ENCODE results near the gene ZC3H7B.

ZC3H7B gene

GRCh38 chr22:41357191-41357590, 55.9 kb downstream of the ZC3H7B start:
- H3K4me2 ChIP-seq (ENCODE audit: low read length), result no peak overlapping the region

GRCh38 chr22:41358927-41359326, 57.6 kb downstream of the ZC3H7B start:
- H3K4me2 ChIP-seq (ENCODE audit: low read length), result no peak overlapping the region
- TF ChIP-seq EZH2phosphoT487 (IDR thresholded peaks at IDR 0.05; ENCODE audit: borderline replicate concordance, low read length) (no peak), CTCF (IDR thresholded peaks at IDR 0.05; ENCODE audit: low read depth, low read length, poor library complexity, severe bottlenecking) (no peak)
- H3K27ac ChIP-seq (ENCODE audit: low read depth, low read length), result no peak overlapping the region
- no peaks in the 10 kb centered on the region for H3K27me3 ChIP-seq (ENCODE audit: control insufficient read depth, low read length)
- no peak overlapping the region for H3K4me3 ChIP-seq (ENCODE audit: low read length)
- no peaks in the 10 kb centered on the region for H3K79me2 ChIP-seq (ENCODE audit: control insufficient read depth, low read length)
- no peaks in the 10 kb centered on the region for H3K4me1 ChIP-seq (ENCODE audit: control insufficient read depth, low read length)
- H4K20me1 ChIP-seq (ENCODE audit: control insufficient read depth, insufficient read depth, low read depth, low read length), result no peaks in the 10 kb centered on the region
- no peaks in the 10 kb centered on the region for H3F3A ChIP-seq (ENCODE audit: control insufficient read depth, insufficient read depth)
- no peaks in the 10 kb centered on the region for H3K9me2 ChIP-seq (replicated peaks; ENCODE audit: control insufficient read depth, low read length)
- H3K9me3 ChIP-seq (ENCODE audit: control insufficient read depth, insufficient read depth, low read length), result no peaks in the 10 kb centered on the region
- H3K36me3 ChIP-seq (ENCODE audit: control insufficient read depth, low read length), result peaks cover 16% of the 10 kb centered on the region; the same call in 1 of the 2 replicates

More at GRCh38 chr22:41357191-41357590, 55.9 kb downstream of the ZC3H7B start:
- no peaks in the 10 kb centered on the region for H3K4me1 ChIP-seq (ENCODE audit: control insufficient read depth, low read length)
- no peaks in the 10 kb centered on the region for H3K79me2 ChIP-seq (ENCODE audit: control insufficient read depth, low read length)
- no peaks in the 10 kb centered on the region for H3K27me3 ChIP-seq (ENCODE audit: control insufficient read depth, low read length)
- H3K4me3 ChIP-seq (ENCODE audit: low read length), result no peak overlapping the region
- no peaks in the 10 kb centered on the region for H3K9me3 ChIP-seq (ENCODE audit: control insufficient read depth, insufficient read depth, low read length)
- TF ChIP-seq CTCF (IDR thresholded peaks at IDR 0.05; ENCODE audit: low read depth, low read length, poor library complexity, severe bottlenecking), result no peak
- no peak for TF ChIP-seq EZH2phosphoT487 (IDR thresholded peaks at IDR 0.05; ENCODE audit: borderline replicate concordance, low read length)
- H4K20me1 ChIP-seq (ENCODE audit: control insufficient read depth, insufficient read depth, low read depth, low read length), result no peaks in the 10 kb centered on the region
- H3F3A ChIP-seq (ENCODE audit: control insufficient read depth, insufficient read depth), result no peaks in the 10 kb centered on the region
- H3K27ac ChIP-seq (ENCODE audit: low read depth, low read length), result no peak overlapping the region
- H3K9me2 ChIP-seq (replicated peaks; ENCODE audit: control insufficient read depth, low read length), result no peaks in the 10 kb centered on the region
- peaks cover 20% of the 10 kb centered on the region for H3K36me3 ChIP-seq (ENCODE audit: control insufficient read depth, low read length)

GRCh38 chr22:41359376-41359775, 58.1 kb downstream of the ZC3H7B start:
- Histone ChIP-seq H3K79me2 (ENCODE audit: control insufficient read depth, low read length) (no peaks in the 10 kb centered on the region), H3F3A (ENCODE audit: control insufficient read depth, insufficient read depth) (no peaks in the 10 kb centered on the region), H3K9me3 (ENCODE audit: control insufficient read depth, insufficient read depth, low read length) (no peaks in the 10 kb centered on the region), H3K4me3 (ENCODE audit: low read length) (no peak overlapping the region), H3K36me3 (ENCODE audit: control insufficient read depth, low read length) (peaks cover 13% of the 10 kb centered on the region; the same call in 1 of the 2 replicates), H4K20me1 (ENCODE audit: control insufficient read depth, insufficient read depth, low read depth, low read length) (no peaks in the 10 kb centered on the region), H3K27ac (ENCODE audit: low read depth, low read length) (no peak overlapping the region), H3K4me2 (ENCODE audit: low read length) (no peak overlapping the region), H3K4me1 (ENCODE audit: control insufficient read depth, low read length) (no peaks in the 10 kb centered on the region), H3K27me3 (ENCODE audit: control insufficient read depth, low read length) (no peaks in the 10 kb centered on the region), H3K9me2 (replicated peaks; ENCODE audit: control insufficient read depth, low read length) (no peaks in the 10 kb centered on the region)
- no peak for TF ChIP-seq CTCF (IDR thresholded peaks at IDR 0.05; ENCODE audit: low read depth, low read length, poor library complexity, severe bottlenecking)
- TF ChIP-seq EZH2phosphoT487 (IDR thresholded peaks at IDR 0.05; ENCODE audit: borderline replicate concordance, low read length), result no peak

All from DOHH2 (cell line).